Adrenal gland (tissue), 5 donors: ENCODE measurements around the gene SLC3A2.

Source experiments
- POLR2A ChIP-seq, 2 donors: fragments of 450-650 bp; IDR thresholded peaks; one replicate each; pipeline ENCODE4 v1.6.1; 2017; ENCODE audit warnings: antibody characterized with exemption in 2 of 2, mild to moderate bottlenecking in 2 of 2, moderate library complexity in 1 of 2
- TF ChIP-seq, protein P1 (sequence below), 6 experiments: fragments of 450-650 bp in 4 of 6; fragments of 200-600 bp in 2 of 6; sonication (generic) in 1 of 6; IDR thresholded peaks; 1 replicate in 5 of 6; 2 replicates in 1 of 6; pipeline versions ENCODE4 v1.5.1 to v1.8.0; 2016 to 2021; ENCODE audit warnings: antibody characterized with exemption in 6 of 6, mild to moderate bottlenecking in 2 of 6, moderate library complexity in 1 of 6
- donor health status: DM: no; HTN: no; CAD: no.

GRCh38 chr11:62896049-62896448 lies 15.4 kb downstream of the SLC3A2 start:
- TF ChIP-seq, protein P1, sequence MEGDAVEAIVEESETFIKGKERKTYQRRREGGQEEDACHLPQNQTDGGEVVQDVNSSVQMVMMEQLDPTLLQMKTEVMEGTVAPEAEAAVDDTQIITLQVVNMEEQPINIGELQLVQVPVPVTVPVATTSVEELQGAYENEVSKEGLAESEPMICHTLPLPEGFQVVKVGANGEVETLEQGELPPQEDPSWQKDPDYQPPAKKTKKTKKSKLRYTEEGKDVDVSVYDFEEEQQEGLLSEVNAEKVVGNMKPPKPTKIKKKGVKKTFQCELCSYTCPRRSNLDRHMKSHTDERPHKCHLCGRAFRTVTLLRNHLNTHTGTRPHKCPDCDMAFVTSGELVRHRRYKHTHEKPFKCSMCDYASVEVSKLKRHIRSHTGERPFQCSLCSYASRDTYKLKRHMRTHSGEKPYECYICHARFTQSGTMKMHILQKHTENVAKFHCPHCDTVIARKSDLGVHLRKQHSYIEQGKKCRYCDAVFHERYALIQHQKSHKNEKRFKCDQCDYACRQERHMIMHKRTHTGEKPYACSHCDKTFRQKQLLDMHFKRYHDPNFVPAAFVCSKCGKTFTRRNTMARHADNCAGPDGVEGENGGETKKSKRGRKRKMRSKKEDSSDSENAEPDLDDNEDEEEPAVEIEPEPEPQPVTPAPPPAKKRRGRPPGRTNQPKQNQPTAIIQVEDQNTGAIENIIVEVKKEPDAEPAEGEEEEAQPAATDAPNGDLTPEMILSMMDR (IDR thresholded peaks at IDR 0.05): no peak
- no peak for TF ChIP-seq POLR2A (IDR thresholded peaks at IDR 0.05)
